Measurements from ENCODE around the gene CHD2.
A peak's percentile ranks its signal among the peaks of the same experiment; 100 is the strongest.

Gene CHD2

DNA sequence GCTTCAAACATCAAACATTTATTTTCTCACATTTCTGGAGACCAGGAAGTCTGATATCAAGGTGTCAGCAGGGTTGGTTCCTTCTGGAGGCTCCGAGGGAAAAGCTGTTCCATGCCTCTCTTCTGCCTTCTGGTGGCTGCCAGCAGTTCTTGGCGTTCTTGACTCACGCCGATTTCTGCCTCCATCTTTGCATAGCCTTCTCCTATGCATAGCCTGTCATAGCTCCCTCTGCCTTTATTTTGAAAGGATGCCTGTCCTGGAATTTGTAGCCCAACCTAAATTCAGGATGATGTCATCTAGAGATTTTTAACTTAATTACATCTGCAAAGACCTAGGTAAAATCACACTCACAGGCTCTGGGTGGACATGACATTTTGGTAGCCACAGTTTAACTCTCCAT lies 118.5 kb downstream of the CHD2 start:
- Histone ChIP-seq H2AFZ (ENCODE audit: low read length, unreplicated experiment) (no peak overlapping the region), H3K4me3 (ENCODE audit: low read depth, low read length) (no peak overlapping the region), H3K79me2 (ENCODE audit: control insufficient read depth, insufficient read depth, low read length, unreplicated experiment) (peaks cover 23% of the 10 kb centered on the region), H3K36me3 (ENCODE audit: insufficient read depth, low read length) (peaks cover 77% of the 10 kb centered on the region), H3K4me1 (ENCODE audit: control insufficient read depth, insufficient read depth, low read length, unreplicated experiment) (no peaks in the 10 kb centered on the region), H3K27me3 (ENCODE audit: insufficient read depth, low read length) (no peaks in the 10 kb centered on the region), H3K27ac (ENCODE audit: low read depth, low read length) (no peak overlapping the region)

DNA sequence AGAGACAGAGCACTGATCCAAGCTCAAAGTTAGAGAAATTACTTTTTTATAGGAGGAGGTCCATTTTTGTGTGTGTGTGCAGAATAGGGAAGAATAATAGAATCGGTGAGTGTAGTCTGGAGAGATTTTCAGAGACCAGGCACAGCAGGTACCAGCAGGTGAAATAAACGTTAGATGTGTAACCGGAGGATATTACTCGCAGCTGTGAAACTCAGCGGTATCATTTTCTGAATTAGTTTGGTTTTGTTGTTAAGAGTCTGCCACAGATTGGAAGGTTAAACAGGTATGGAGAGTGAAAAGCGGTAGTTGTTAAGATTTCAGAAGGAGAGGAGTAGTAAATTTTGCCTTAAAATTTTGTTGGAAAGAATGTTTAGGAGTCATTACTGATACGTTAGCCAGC lies 119.0 kb downstream of the CHD2 start:
- H3K79me2 ChIP-seq (ENCODE audit: control insufficient read depth, insufficient read depth, low read length, unreplicated experiment) = peaks cover 26% of the 10 kb centered on the region
- no peaks in the 10 kb centered on the region for H3K27me3 ChIP-seq (ENCODE audit: insufficient read depth, low read length)
- no peak overlapping the region for H3K4me3 ChIP-seq (ENCODE audit: low read depth, low read length)
- no peak overlapping the region for H2AFZ ChIP-seq (ENCODE audit: low read length, unreplicated experiment)
- no peak overlapping the region for H3K27ac ChIP-seq (ENCODE audit: low read depth, low read length)
- H3K4me1 ChIP-seq (ENCODE audit: control insufficient read depth, insufficient read depth, low read length, unreplicated experiment) = no peaks in the 10 kb centered on the region
- H3K36me3 ChIP-seq (ENCODE audit: insufficient read depth, low read length) = peaks cover 81% of the 10 kb centered on the region

DNA sequence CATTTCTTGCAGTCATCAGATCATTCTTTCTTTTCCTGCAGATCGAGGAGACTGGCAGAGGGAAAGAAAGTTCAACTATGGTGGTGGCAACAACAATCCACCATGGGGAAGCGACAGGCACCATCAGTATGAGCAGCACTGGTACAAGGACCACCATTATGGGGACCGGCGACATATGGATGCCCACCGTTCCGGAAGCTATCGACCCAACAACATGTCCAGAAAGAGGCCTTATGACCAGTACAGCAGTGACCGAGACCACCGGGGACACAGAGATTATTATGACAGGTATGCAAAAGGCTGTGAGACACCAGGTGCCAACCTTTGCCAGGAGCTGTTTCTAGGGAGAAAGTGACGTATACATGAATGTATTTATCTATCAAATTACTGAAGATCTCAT lies 119.8 kb downstream of the CHD2 start:
- no peak overlapping the region for H2AFZ ChIP-seq (ENCODE audit: low read length, unreplicated experiment)
- H3K4me3 ChIP-seq (ENCODE audit: low read depth, low read length) = no peak overlapping the region
- H3K36me3 ChIP-seq (ENCODE audit: insufficient read depth, low read length) = peaks cover 84% of the 10 kb centered on the region
- no peaks in the 10 kb centered on the region for H3K4me1 ChIP-seq (ENCODE audit: control insufficient read depth, insufficient read depth, low read length, unreplicated experiment)
- H3K79me2 ChIP-seq (ENCODE audit: control insufficient read depth, insufficient read depth, low read length, unreplicated experiment) = peaks cover 26% of the 10 kb centered on the region
- H3K27me3 ChIP-seq (ENCODE audit: insufficient read depth, low read length) = no peaks in the 10 kb centered on the region
- H3K27ac ChIP-seq (ENCODE audit: low read depth, low read length) = no peak overlapping the region

DNA sequence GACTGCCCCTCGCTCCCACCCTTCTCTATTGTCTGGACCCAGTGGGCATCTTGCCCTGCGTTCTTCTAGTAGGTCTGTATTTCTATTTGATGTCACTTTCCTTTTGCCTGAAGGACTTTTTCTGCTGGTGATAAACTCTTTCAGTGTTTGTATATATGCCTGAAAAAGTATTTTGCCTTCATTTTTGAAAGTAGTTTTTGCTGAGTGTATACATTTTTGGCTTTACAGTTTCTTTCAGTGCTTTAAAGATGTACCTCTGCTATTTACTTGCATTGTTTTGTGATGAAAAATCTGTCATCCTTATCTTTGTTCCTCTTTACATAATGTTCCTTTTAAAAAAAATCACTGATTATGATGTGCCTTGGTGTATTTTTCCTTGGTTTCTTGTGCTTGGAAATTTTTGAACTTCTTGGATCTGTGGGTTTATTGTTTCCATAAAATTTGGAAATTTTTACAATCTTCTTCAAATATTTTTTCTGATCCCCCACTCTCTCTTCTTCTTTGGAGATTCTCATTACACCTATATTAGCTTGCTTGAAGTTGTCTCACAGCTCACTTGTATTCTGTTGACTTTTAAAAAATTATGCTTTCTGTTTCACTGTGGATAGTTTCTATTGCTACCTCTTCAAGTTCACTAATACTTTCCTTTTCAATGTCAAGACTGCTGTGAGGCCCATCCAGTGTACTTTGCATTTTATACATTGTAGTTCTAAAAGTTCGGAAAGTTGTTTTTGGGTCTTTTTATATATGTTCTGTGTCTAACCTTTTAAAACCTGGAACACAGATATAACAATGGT lies 121.0 kb downstream of the CHD2 start:
- H3K27ac ChIP-seq (ENCODE audit: low read depth, low read length) = no peak overlapping the region
- peaks cover 26% of the 10 kb centered on the region for H3K79me2 ChIP-seq (ENCODE audit: control insufficient read depth, insufficient read depth, low read length, unreplicated experiment)
- no peaks in the 10 kb centered on the region for H3K4me1 ChIP-seq (ENCODE audit: control insufficient read depth, insufficient read depth, low read length, unreplicated experiment)
- H3K27me3 ChIP-seq (ENCODE audit: insufficient read depth, low read length) = no peaks in the 10 kb centered on the region
- no peak overlapping the region for H2AFZ ChIP-seq (ENCODE audit: low read length, unreplicated experiment)
- H3K4me3 ChIP-seq (ENCODE audit: low read depth, low read length) = no peak overlapping the region
- H3K36me3 ChIP-seq (ENCODE audit: insufficient read depth, low read length) = peaks cover 85% of the 10 kb centered on the region

DNA sequence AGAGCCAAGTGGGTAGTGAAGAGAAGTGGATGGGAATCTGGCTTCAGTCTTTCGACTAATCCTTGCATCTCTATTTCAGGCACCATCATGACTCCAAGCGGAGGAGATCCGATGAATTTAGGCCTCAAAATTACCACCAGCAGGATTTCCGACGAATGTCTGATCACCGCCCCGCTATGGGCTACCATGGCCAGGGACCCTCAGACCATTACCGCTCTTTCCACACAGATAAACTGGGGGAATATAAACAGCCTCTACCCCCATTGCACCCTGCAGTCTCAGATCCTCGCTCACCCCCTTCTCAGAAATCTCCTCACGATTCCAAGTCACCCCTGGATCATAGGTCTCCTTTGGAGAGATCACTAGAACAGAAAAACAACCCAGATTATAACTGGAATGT lies 124.2 kb downstream of the CHD2 start:
- H3K27me3 ChIP-seq (ENCODE audit: insufficient read depth, low read length) = no peaks in the 10 kb centered on the region
- no peak overlapping the region for H2AFZ ChIP-seq (ENCODE audit: low read length, unreplicated experiment)
- peaks cover 78% of the 10 kb centered on the region for H3K36me3 ChIP-seq (ENCODE audit: insufficient read depth, low read length)
- no peak overlapping the region for H3K4me3 ChIP-seq (ENCODE audit: low read depth, low read length)
- H3K79me2 ChIP-seq (ENCODE audit: control insufficient read depth, insufficient read depth, low read length, unreplicated experiment) = peaks cover 26% of the 10 kb centered on the region
- H3K4me1 ChIP-seq (ENCODE audit: control insufficient read depth, insufficient read depth, low read length, unreplicated experiment) = peaks cover 28% of the 10 kb centered on the region
- H3K27ac ChIP-seq (ENCODE audit: low read depth, low read length) = no peak overlapping the region

DNA sequence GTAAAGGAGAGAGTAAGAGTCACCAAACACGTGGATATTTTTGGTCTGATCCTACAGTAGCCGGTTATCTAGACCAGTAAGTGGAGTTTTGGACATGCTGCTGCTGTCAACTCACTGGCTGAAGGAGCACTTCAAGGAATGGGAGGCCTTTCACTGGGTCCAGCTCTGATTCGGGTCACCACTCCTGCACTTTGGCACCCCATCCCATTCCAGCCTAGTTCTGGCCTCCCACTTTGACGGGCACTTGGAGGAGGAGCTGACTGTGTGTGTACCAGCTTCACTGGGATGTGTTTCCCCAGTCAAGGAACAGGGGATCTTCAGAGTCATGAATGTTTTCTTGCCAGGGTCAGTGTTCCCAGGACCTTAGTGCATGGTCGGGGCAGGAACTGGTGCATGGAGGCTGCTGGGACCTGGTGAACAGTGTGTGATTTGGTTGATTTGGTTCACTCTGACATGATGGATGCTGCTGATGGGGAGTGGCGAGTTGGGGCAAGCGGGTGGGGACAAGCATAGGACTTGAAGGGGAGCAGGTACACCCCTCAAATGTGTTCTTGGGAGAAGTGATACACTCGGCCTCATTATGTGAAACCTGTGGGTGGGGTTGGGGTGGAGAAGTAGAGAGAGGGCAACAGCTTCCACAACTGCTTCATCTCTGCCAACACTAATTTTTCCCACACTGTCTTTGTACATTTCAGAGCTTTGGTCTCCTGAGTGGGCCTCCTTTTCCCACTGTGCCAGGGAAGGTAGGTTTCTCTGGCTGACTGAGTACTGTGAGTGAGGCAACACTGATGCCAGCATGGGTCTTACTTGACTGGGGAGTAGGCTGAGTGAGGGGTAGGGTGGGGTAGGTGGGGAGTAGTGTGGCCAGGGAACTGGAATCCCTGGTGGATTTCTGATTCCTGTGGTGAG lies 124.8 kb downstream of the CHD2 start:
- H3K4me3 ChIP-seq (ENCODE audit: low read depth, low read length) = no peak overlapping the region
- no peak overlapping the region for H3K27ac ChIP-seq (ENCODE audit: low read depth, low read length)
- H3K36me3 ChIP-seq (ENCODE audit: insufficient read depth, low read length) = peaks cover 73% of the 10 kb centered on the region
- no peak overlapping the region for H2AFZ ChIP-seq (ENCODE audit: low read length, unreplicated experiment)
- H3K79me2 ChIP-seq (ENCODE audit: control insufficient read depth, insufficient read depth, low read length, unreplicated experiment) = peaks cover 22% of the 10 kb centered on the region
- peaks cover 35% of the 10 kb centered on the region for H3K4me1 ChIP-seq (ENCODE audit: control insufficient read depth, insufficient read depth, low read length, unreplicated experiment)
- no peaks in the 10 kb centered on the region for H3K27me3 ChIP-seq (ENCODE audit: insufficient read depth, low read length)

DNA sequence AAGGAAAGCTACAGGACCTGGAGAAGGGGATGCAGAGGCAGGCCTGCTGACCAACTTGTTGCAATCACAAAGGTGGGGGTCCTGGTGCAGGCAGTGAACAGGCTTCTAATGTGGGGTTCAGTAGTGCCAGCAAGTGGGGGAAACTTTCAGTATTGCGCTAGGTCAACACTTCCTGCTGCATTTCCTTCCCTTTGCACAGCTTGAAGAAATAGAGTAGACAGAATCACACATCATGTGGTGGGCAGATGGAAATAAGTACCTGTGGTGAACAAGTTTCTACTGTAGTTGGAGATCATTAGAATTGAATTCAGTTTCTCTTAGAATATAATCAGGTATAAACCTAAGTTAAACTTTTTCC lies 125.5 kb downstream of the CHD2 start:
- peaks cover 68% of the 10 kb centered on the region for H3K36me3 ChIP-seq (ENCODE audit: insufficient read depth, low read length)
- H3K27ac ChIP-seq (ENCODE audit: low read depth, low read length) = no peak overlapping the region
- H3K4me1 ChIP-seq (ENCODE audit: control insufficient read depth, insufficient read depth, low read length, unreplicated experiment) = peaks cover 41% of the 10 kb centered on the region

DNA sequence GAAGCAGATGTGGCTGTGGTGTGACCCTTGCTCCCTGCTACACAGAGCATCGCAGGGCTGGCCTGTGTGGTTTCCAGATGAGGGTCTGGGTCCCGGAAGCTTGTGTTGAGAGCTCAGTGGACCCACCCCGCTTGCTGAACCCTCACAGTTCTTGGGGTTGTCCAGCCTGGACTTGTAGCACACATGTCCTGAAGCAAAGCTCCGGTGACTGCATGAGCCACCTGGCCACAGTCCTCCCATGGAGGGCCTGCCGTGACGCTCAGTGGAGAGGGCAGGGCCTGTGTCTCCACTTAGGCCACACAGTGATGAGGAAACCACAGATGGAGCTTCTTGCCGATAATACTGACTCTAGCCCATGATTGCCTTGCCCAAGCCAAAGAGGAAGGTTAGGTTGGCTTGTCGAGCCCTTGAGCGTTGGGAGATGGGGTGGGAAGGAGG lies 126.3 kb downstream of the CHD2 start:
- Histone ChIP-seq H3K27ac (ENCODE audit: low read depth, low read length) (peak overlapping the region; percentile 97; the same call in 1 of the 2 replicates), H3K27me3 (ENCODE audit: insufficient read depth, low read length) (no peaks in the 10 kb centered on the region), H3K79me2 (ENCODE audit: control insufficient read depth, insufficient read depth, low read length, unreplicated experiment) (peaks cover 16% of the 10 kb centered on the region), H3K36me3 (ENCODE audit: insufficient read depth, low read length) (peaks cover 60% of the 10 kb centered on the region), H2AFZ (ENCODE audit: low read length, unreplicated experiment) (no peak overlapping the region), H3K4me1 (ENCODE audit: control insufficient read depth, insufficient read depth, low read length, unreplicated experiment) (peaks cover 41% of the 10 kb centered on the region), H3K4me3 (ENCODE audit: low read depth, low read length) (no peak overlapping the region)

More for the DNA sequence above, 125.5 kb downstream of the CHD2 start:
- peaks cover 18% of the 10 kb centered on the region for H3K79me2 ChIP-seq (ENCODE audit: control insufficient read depth, insufficient read depth, low read length, unreplicated experiment)
- no peaks in the 10 kb centered on the region for H3K27me3 ChIP-seq (ENCODE audit: insufficient read depth, low read length)
- no peak overlapping the region for H2AFZ ChIP-seq (ENCODE audit: low read length, unreplicated experiment)
- H3K4me3 ChIP-seq (ENCODE audit: low read depth, low read length) = no peak overlapping the region

DNA sequence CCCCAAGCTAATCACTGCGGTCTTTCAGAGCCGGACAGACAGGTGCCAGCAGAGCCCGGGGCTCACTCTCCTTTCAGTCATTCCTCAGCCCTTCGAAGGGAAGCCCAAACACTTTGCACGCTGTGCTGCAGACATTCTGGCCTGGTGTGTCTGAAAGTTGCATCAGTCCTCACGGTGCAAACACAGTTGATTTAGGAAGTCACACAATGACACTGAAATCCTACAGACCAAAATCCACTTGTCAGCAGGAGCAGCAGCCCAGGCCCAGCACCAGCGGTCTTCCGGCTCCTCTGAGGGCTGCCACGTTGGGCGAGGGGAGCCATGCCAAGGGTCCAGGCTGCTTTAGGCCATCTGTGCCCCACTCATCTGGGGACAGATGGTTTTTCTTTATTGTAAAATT lies 127.3 kb downstream of the CHD2 start:
- Histone ChIP-seq H2AFZ (ENCODE audit: low read length, unreplicated experiment) (no peak overlapping the region), H3K27me3 (ENCODE audit: insufficient read depth, low read length) (no peaks in the 10 kb centered on the region), H3K4me1 (ENCODE audit: control insufficient read depth, insufficient read depth, low read length, unreplicated experiment) (peaks cover 41% of the 10 kb centered on the region), H3K27ac (ENCODE audit: low read depth, low read length) (peak overlapping the region; percentile 97), H3K79me2 (ENCODE audit: control insufficient read depth, insufficient read depth, low read length, unreplicated experiment) (peaks cover 13% of the 10 kb centered on the region), H3K36me3 (ENCODE audit: insufficient read depth, low read length) (peaks cover 50% of the 10 kb centered on the region), H3K4me3 (ENCODE audit: low read depth, low read length) (no peak overlapping the region)

DNA sequence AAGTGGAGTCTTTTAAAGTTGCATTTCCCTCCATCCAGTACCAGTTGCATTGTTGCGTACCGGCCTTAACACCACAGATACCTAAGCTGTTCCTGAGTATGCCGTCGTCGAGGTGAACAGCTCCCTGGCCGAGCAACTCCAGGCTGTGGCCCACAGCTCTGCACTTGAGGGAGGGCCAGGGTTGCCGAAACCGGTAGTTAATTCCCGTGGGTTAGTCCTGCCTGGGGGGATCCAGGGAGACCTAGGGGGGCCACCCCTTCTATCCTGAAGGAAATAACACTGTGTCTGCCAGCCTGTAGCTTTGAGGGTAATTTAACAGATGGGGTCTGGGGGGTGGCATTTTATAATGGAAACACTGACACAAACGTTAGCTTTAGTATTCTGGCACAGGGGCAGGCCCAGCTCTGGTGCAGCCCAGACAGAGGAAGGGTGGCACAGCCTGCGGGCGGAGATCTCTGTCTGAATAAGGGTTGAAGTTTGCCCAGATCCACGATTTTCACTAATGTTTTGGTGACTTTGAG lies 128.0 kb downstream of the CHD2 start:
- Histone ChIP-seq H2AFZ (ENCODE audit: low read length, unreplicated experiment) (no peak overlapping the region), H3K36me3 (ENCODE audit: insufficient read depth, low read length) (peaks cover 43% of the 10 kb centered on the region), H3K4me1 (ENCODE audit: control insufficient read depth, insufficient read depth, low read length, unreplicated experiment) (peaks cover 41% of the 10 kb centered on the region), H3K79me2 (ENCODE audit: control insufficient read depth, insufficient read depth, low read length, unreplicated experiment) (peaks cover 5% of the 10 kb centered on the region), H3K27ac (ENCODE audit: low read depth, low read length) (peak overlapping the region; percentile 97), H3K4me3 (ENCODE audit: low read depth, low read length) (peak overlapping the region; percentile 51; the same call in 1 of the 2 replicates), H3K27me3 (ENCODE audit: insufficient read depth, low read length) (no peaks in the 10 kb centered on the region)
